Measurements from ENCODE around the gene EHBP1. TPM values are rescaled to one million over a fixed set of nuclear protein-coding genes. Genes with fewer than 3 reads are reported as not detected.

The EHBP1 gene
- total RNA-seq, 4 donors from 2014 or later: 11.1 to 19.0 (median 15.4) TPM

GRCh38 chr2:62713837-62714236 is 8.3 kb downstream of the EHBP1 start:
- intact Hi-C loops (cut with DNase I; ENCODE audit: low total_unique reads) (loop anchor here (2.0 kb wide), 1 partner anchor 17 kb away; no protein-coding TSS in a partner anchor), in situ Hi-C loops (cut with MboI; ENCODE audit: low sequenced_read_pairs in 4 of 4) (loop anchor here in 2 of 4 donors (25.0 kb wide), 1 partner anchor 827 kb away; the partner anchor contains the start of gene CCT4 (in 2 of the 2))
- no peaks in the 10 kb centered on the region for H3K36me3 ChIP-seq
- ATAC-seq (no peak), DNase-seq (no peak)
- H3K27ac ChIP-seq: no peak overlapping the region
- no peaks in the 10 kb centered on the region for H3K27me3 ChIP-seq
- H3K9me3 ChIP-seq: no peaks in the 10 kb centered on the region
- peaks cover 2 to 8% of the 10 kb centered on the region in 2 donors for H3K4me1 ChIP-seq
- TF ChIP-seq POLR2A (IDR thresholded peaks at IDR 0.05) (no peak), CTCF (IDR thresholded peaks at IDR 0.05 in 4 of 5, conservative IDR thresholded peaks at IDR 0.05 in 1 of 5) (no peak)
- H3K4me3 ChIP-seq: no peak overlapping the region

GRCh38 chr2:62716768-62717167 is 11.3 kb downstream of the EHBP1 start:
- Histone ChIP-seq H3K27me3 (no peaks in the 10 kb centered on the region), H3K36me3 (no peaks in the 10 kb centered on the region), H3K4me3 (no peak overlapping the region), H3K9me3 (no peaks in the 10 kb centered on the region), H3K27ac (no peak overlapping the region), H3K4me1 (peaks cover 4 to 8% of the 10 kb centered on the region in 2 donors)
- ATAC-seq: no peak
- intact Hi-C loops (cut with DNase I; ENCODE audit: low total_unique reads): no loop called here
- in situ Hi-C loops (cut with MboI; ENCODE audit: low sequenced_read_pairs in 4 of 4): loop anchor here in 2 of 4 donors (25.0 kb wide), 1 partner anchor 829 kb away; the partner anchor contains the start of gene CCT4 (in 2 of the 2)
- TF ChIP-seq CTCF (IDR thresholded peaks at IDR 0.05 in 4 of 5, conservative IDR thresholded peaks at IDR 0.05 in 1 of 5) (no peak), POLR2A (IDR thresholded peaks at IDR 0.05) (no peak)
- no peak for DNase-seq

- in situ Hi-C loops (cut with MboI; ENCODE audit: low sequenced_read_pairs in 4 of 4) (loop anchor here in 2 of 4 donors (25.0 kb wide), 1 partner anchor 830 kb away; the partner anchor contains the start of gene CCT4 (in 2 of the 2)), intact Hi-C loops (cut with DNase I; ENCODE audit: low total_unique reads) (no loop called here)
- ATAC-seq: no peak
- H3K27me3 ChIP-seq: no peaks in the 10 kb centered on the region
- no peaks in the 10 kb centered on the region for H3K9me3 ChIP-seq
- no peaks in the 10 kb centered on the region for H3K36me3 ChIP-seq
- DNase-seq: no peak
- H3K4me3 ChIP-seq: no peak overlapping the region
- TF ChIP-seq CTCF (IDR thresholded peaks at IDR 0.05 in 4 of 5, conservative IDR thresholded peaks at IDR 0.05 in 1 of 5) (no peak), POLR2A (IDR thresholded peaks at IDR 0.05) (no peak)
- H3K4me1 ChIP-seq: peaks cover 4 to 8% of the 10 kb centered on the region in 2 donors
- no peak overlapping the region for H3K27ac ChIP-seq
Observed at GRCh38 chr2:62717503-62718081, 12.1 kb downstream of the EHBP1 start.

- Histone ChIP-seq H3K36me3 (no peaks in the 10 kb centered on the region), H3K4me1 (peaks cover 4 to 8% of the 10 kb centered on the region in 2 donors), H3K27me3 (no peaks in the 10 kb centered on the region), H3K27ac (no peak overlapping the region), H3K9me3 (no peaks in the 10 kb centered on the region), H3K4me3 (no peak overlapping the region)
- ATAC-seq: no peak
- DNase-seq: no peak
- no peak for TF ChIP-seq POLR2A (IDR thresholded peaks at IDR 0.05)
- TF ChIP-seq CTCF (IDR thresholded peaks at IDR 0.05 in 4 of 5, conservative IDR thresholded peaks at IDR 0.05 in 1 of 5): no peak
- in situ Hi-C loops (cut with MboI; ENCODE audit: low sequenced_read_pairs in 4 of 4) (loop anchor here in 2 of 4 donors (25.0 kb wide), 1 partner anchor 831 kb away; the partner anchor contains the start of gene CCT4 (in 2 of the 2)), intact Hi-C loops (cut with DNase I; ENCODE audit: low total_unique reads) (no loop called here)
Observed at GRCh38 chr2:62718225-62718822, 12.8 kb downstream of the EHBP1 start.

Measured in gastrocnemius medialis (tissue), 4 donors.